SK-N-SH treated with all-trans-retinoic acid at 6 μM for 48 hours (cell line): Measurements from ENCODE around the gene ANKRD34B.

Experiments
- ARNTL ChIP-seq: fragments of 450-650 bp; formaldehyde crosslinking; IDR thresholded peaks from 2 replicates; pipeline ENCODE4 v1.5.0; 2020; ENCODE audit warnings: low read depth, mild to moderate bottlenecking, moderate library complexity, borderline replicate concordance
- CREB5 ChIP-seq: fragments of 250-450 bp; sonication (Bioruptor Pico); IDR thresholded peaks from 2 replicates; pipeline ENCODE4 v1.5.1; 2020; ENCODE audit warnings: low read depth, mild to moderate bottlenecking, moderate library complexity
- ISL1 ChIP-seq: fragments of 250-450 bp; sonication (Bioruptor Pico); IDR thresholded peaks from 2 replicates; pipeline ENCODE4 v2.1.2; 2022; ENCODE audit warnings: mild to moderate bottlenecking, moderate library complexity
- RARB ChIP-seq: fragments of 250-450 bp; sonication (Bioruptor Pico); IDR thresholded peaks from 2 replicates; pipeline ENCODE4 v1.8.0; 2021; ENCODE audit warnings: mild to moderate bottlenecking, moderate library complexity
- SNAI2 ChIP-seq: fragments of 250-450 bp; sonication (Bioruptor Pico); IDR thresholded peaks from 2 replicates; pipeline ENCODE4 v1.5.0; 2020; ENCODE audit warnings: mild to moderate bottlenecking, moderate library complexity
- TCF4 ChIP-seq: fragments of 250-450 bp; sonication (Bioruptor Pico); IDR thresholded peaks from 2 replicates; pipeline ENCODE4 v1.8.0; 2021; ENCODE audit warnings: mild to moderate bottlenecking, moderate library complexity, borderline replicate concordance
- ZC3H10 ChIP-seq: fragments of 250-450 bp; sonication (Bioruptor Pico); IDR thresholded peaks from 2 replicates; pipeline ENCODE4 v1.5.1; 2021; ENCODE audit warnings: mild to moderate bottlenecking, moderate library complexity
- ZFP3 ChIP-seq: fragments of 250-450 bp; sonication (Bioruptor Pico); IDR thresholded peaks from 2 replicates; pipeline ENCODE4 v1.5.0; 2020; ENCODE audit warnings: mild to moderate bottlenecking, moderate library complexity
- ZFP30 ChIP-seq: fragments of 450-650 bp; formaldehyde crosslinking; IDR thresholded peaks from 2 replicates; pipeline ENCODE4 v1.5.0; 2022; ENCODE audit warnings: mild to moderate bottlenecking, moderate library complexity
- ZNF565 ChIP-seq: fragments of 450-650 bp; formaldehyde crosslinking; conservative IDR thresholded peaks from 2 replicates; pipeline ENCODE4 v1.5.0; 2020; ENCODE audit warnings: low read depth, mild to moderate bottlenecking, moderate library complexity

- TF ChIP-seq ARNTL (CRISPR knock-in tag) (no peak), ZFP30 (CRISPR knock-in tag) (no peak), ZC3H10 (CRISPR knock-in tag) (no peak), SNAI2 (CRISPR knock-in tag) (no peak), TCF4 (CRISPR knock-in tag) (no peak), ZNF565 (CRISPR knock-in tag) (no peak), CREB5 (CRISPR knock-in tag) (no peak), RARB (CRISPR knock-in tag) (no peak), ISL1 (no peak), ZFP3 (CRISPR knock-in tag) (no peak)
These were observed 20.7 kb upstream of the ANKRD34B start for GRCh38 chr5:80590766-80591165.
